HG03520 (cell line): ENCODE data around the gene CD226.
"Not testable (repeated sequence)": the region's sequence is repeated elsewhere in the genome, so short reads cannot be mapped to it uniquely, and the experiment has no call there.

Experiments used
- ATAC-seq: cut with Tn5 transposase; IDR thresholded peaks from one replicate; pipeline ENCODE4 v1.9.1; 2021; ENCODE audit warnings: mild to moderate bottlenecking, moderate library complexity; ENCODE audit not compliant: unreplicated experiment

Gene CD226

GRCh38 chr18:69947361-69948133 lies at the start of gene CD226:
Gene CD226 (minus strand): TSS chr18:69947873. CDS start chr18:69947406, 467 bp downstream.
- peak; percentile 25 for ATAC-seq

DNA sequence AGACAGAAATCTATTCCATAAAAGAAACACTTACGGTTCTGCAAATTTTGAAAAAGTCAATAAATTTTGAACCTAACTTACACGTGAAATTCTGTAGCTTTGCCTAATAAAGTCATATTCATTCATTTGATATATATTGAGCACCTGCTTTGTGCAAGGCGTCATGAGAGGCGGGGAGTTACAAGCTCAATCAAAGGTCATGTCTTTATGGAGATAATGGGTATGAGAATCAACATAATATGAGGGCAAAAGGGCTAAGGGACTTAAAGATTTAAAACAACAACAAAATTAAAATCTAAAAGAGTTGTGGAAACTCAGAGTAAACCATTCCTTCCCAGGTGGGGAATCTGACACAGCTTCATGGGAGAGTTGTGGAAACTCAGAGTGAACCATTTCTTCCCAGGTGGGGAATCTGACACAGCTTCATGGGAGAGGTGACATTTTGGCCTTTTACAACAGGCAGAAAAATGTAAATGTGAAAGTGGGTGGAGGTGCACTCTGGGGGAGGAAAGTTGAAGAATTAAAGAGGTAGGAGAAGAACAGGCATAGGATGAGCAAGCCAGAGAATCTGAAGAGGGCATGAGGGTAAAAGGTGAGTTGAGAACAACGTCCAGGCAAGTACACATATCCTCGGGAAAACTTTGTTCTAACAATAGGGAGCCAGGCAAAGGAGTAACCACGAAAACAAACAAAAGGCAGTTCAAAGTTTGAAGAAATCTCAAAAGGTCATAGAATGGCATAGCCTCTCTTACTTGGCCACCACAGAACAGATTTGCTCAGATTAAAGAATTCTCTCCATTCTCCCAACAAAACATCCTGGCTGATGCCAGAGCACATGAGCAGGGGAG lies 49.5 kb upstream of the CD226 start:
- no peak for ATAC-seq

GRCh38 chr18:69996417-69996816 lies 48.7 kb upstream of the CD226 start:
- no peak for ATAC-seq

DNA sequence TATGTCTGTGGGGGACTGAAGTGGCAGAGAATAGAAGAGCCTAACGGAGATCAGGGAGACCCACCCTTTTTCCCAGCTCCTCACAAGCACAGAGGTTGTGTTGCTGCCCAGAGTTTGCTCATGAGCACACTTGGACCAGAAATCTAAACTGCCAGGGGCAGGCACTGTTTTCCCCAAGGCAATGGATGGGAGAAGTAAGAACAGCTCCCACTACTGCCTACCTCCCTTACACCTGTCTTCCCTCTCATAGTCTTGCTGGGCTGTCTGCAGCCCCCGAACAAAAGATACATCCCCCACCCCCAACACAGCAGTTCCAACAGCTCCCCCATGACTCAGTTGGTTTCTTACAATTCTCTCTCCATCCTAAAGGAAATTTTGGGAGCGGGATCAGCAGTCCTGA lies 48.1 kb upstream of the CD226 start:
- no peak for ATAC-seq

DNA sequence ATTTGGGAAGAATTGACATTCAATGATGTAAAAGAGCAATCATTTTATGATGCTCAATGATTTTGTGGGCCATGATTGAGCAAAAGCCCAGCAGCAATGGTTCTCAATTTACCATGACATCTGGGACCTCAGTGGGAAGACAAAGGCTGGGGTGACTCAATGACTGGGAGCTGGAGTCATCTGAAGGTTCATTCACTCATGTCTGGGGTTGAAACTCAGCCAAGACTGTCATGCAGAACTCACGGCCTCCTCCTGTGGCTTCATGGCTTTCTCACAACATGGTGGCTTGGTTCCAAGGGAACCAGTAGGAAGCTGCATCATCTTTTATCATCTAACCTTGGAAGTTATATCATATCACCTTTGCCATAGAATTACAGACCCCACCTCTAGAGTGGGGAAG lies 45.1 kb upstream of the CD226 start:
- ATAC-seq: no peak

DNA sequence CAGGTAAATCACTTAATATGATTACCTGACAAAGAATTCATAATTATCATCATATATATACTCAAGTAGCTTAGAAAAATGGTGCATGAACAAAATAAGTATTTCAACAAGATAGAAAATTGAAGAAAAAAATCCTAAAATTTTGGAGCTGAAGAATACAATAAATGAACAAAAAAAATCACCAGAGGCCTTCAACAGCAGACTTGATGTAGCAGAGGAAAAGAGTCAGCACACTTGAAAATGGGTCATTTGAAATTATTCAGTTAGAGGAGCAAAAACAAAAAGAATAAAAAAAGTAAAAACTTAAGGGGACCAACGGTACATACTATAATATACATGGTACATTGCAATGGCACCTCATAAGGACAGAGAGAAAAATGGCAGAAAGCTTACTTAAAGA lies 40.2 kb upstream of the CD226 start:
- ATAC-seq: no peak

GRCh38 chr18:69985239-69985638 lies 37.6 kb upstream of the CD226 start:
- ATAC-seq: no peak

DNA sequence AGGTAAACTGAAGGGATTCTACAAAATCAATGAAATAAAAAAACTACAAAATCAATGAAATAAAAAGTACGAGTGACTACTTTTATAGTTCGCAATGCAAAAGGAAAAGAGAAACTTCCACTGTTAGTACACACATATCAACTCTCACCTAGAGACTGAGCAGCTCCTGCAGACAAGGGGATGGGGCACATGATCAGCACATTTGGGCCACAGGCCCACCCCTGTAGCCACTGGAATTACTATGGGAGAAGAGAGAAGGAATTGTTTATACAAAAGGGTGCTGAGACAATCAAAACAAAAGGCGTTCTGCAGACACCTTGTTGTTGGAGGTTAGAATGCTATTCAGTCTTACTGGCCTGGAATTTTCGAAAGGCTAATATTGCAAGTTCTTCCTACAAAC lies 34.7 kb upstream of the CD226 start:
- ATAC-seq: no peak

- ATAC-seq: no peak
These were observed 34.3 kb upstream of the CD226 start for GRCh38 chr18:69981948-69982347.

DNA sequence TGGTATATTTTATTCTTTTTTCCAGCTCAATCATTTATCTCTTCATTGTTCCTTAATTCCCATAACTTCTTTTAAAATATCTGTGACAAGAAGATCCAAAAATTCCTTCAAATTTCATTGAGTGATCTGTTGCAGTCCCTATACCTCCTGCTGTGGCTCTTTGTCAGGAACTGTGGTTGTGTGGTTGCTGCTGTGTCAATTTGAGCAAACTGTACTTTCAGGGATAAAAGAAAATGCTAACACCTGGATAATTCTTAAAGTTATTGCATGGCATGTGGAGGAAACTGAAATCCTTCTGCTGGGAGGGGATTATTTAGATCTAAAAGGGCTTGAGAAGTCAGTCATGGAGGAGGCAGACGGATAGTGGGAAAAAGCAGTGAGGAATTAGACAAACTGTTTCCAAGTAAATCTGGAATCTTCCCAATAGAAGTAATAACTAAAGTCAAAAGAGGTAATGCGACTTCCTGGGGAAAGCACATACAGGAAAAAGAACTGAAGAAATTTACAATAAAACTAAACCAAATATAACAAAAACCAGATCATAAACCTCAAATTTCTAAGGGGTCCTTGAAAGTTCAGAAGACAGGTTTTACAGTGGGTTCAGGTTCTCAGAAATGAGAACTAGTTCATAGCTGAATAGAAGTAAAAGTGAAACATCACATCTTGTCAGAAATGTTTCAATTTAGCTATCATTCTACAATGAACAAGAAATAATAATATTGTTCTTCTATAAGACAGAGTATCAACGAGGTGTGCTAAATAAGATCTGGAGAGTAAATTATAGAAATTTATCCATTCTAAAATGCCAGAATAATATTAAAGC lies 33.5 kb upstream of the CD226 start:
- no peak for ATAC-seq

- no peak for ATAC-seq
These were observed 32.8 kb upstream of the CD226 start for GRCh38 chr18:69980509-69980908.

DNA sequence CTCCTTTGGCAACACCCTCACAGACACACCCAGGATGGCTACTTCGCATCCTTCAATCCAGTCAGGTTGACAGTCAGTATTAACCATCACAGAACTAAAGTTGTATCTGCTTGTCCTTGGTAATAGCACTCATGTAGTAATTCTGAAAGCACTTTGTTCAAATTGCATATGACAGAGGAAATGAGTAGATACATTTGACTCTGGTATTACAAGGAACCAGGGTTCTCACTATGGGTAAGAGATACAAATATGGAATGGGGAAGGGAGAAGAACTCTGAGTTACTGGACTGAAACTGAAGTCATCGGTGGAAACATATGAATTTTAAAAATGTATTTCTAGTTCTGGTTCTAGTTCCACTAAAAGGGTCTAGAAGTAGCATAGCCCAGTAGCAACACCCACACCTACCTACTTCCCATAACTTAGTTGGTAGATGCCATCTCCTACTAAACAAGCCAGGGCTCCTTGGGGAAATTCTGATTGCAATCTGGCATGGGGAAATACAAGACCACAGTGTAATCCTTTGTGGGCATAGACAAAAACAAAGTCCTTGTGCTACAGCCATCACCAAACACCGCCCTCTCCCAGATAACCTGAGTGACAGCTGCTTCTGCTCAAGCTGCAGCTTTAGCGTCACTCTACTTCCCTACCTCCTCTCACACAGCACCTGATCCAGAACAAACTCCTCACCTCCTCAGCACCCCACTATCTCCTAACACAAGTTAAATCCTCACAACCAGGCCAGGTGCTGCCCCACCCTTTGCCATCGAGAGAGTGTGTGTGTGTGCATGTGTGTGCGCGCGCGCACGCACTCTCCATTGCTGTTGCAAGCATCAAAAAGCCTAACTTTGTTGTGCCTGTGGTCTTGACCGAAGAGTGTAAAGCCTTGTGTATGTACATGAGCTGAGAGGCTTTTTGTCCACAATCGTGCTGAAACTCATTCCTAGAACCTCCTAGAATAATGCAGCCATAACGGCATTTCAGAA lies 31.4 kb upstream of the CD226 start:
- peak; percentile 75 for ATAC-seq

DNA sequence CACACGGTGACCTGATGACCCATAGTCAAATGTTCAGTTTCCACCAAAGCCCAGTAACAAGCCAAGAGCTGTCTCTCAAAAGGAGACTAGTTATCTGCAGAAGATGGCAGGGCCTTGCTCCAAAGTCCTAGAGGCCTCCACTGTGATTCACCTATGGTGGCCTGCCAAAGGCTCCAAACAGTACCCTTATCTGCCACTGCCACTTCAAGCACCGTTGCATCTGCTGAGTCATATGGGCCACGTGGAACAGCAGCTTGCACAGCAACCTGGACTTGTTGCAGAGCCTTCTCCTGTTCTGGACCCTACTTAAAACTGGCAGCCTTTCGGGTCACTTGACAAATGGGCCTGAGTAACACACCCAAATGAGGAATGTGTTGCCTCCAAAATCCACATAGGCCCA lies 27.6 kb upstream of the CD226 start:
- ATAC-seq: not testable (repeated sequence)

GRCh38 chr18:69974365-69974764 lies 26.7 kb upstream of the CD226 start:
- no peak for ATAC-seq

- ATAC-seq: no peak
These were observed 21.8 kb upstream of the CD226 start for GRCh38 chr18:69969491-69969890.

- ATAC-seq: no peak
These were observed 20.4 kb upstream of the CD226 start for GRCh38 chr18:69968039-69968438.

- ATAC-seq: no peak
These were observed 15.5 kb upstream of the CD226 start for GRCh38 chr18:69963196-69963595.

DNA sequence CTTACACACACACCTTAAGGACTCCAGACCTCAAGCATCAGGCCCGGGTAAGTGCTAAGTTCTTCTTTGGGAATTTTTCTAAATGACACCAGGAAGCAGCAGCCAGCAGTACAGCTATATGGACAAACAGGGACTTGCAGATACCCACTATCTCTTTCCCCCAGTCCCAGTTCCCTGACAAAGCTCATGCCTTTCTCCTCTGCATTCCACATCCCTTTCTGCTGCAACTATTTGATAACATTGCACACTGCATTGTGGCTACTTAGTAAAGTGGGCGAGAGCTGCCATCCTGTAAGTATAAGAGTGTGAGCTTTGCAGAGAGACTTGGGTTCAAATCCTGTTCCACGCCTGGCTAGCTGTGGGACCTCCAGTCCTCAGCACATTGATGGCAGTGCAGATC lies 14.0 kb upstream of the CD226 start:
- no peak for ATAC-seq

- ATAC-seq: peak; percentile 56
These were observed 10.7 kb upstream of the CD226 start for GRCh38 chr18:69958422-69958821.

GRCh38 chr18:69957747-69958146 lies 10.1 kb upstream of the CD226 start:
- no peak for ATAC-seq
